Mesendoderm (in vitro differentiated cells): Measurements from ENCODE around the gene TUBB3.

ENCODE experiments used
- DNase-seq: peaks from one replicate; pipeline ENCODE4 v3.0.0; 2013
- H2AK5ac ChIP-seq: 2 replicates; pipeline ENCODE4 v1.6.1; 2013; ENCODE audit warnings: low read length, inconsistent platforms
- H2BK120ac ChIP-seq: 2 replicates; pipeline ENCODE4 v1.6.1; 2013; ENCODE audit warnings: low read depth, mild to moderate bottlenecking, low read length, moderate library complexity, mixed read lengths
- H2BK15ac ChIP-seq: replicated peaks from 2 replicates; pipeline ENCODE4 v1.6.1; 2013; ENCODE audit warnings: low read depth, mild to moderate bottlenecking, moderate library complexity
- H2BK5ac ChIP-seq: 2 replicates; pipeline ENCODE4 v1.6.1; 2013; ENCODE audit warnings: low read length, inconsistent platforms
- H3K18ac ChIP-seq: 2 replicates; pipeline ENCODE4 v1.6.1; 2013; ENCODE audit warnings: mild to moderate bottlenecking, low read length, mixed read lengths
- H3K23ac ChIP-seq: one replicate; pipeline ENCODE4 v1.6.1; 2013; ENCODE audit warnings: low read length
- H3K27ac ChIP-seq: 2 replicates; pipeline ENCODE4 v1.5.1; 2013; ENCODE audit warnings: low read depth, mild to moderate bottlenecking, inconsistent platforms, low read length, moderate library complexity
- H3K27me3 ChIP-seq: 2 replicates; pipeline ENCODE4 v1.6.1; 2013; ENCODE audit warnings: low read length, control low read depth, mild to moderate bottlenecking, inconsistent platforms; ENCODE audit not compliant: insufficient read depth, poor library complexity
- H3K36me3 ChIP-seq: 2 replicates; pipeline ENCODE4 v1.6.1; 2013; ENCODE audit warnings: low read length, inconsistent platforms; ENCODE audit not compliant: control insufficient read depth, insufficient read depth
- H3K4ac ChIP-seq: one replicate; pipeline ENCODE4 v1.6.1; 2013; ENCODE audit warnings: low read depth, mild to moderate bottlenecking, low read length, moderate library complexity
- H3K4me1 ChIP-seq: 2 replicates; pipeline ENCODE4 v1.6.1; 2013; ENCODE audit warnings: low read depth, low read length, inconsistent platforms; ENCODE audit not compliant: control insufficient read depth
- H3K4me2 ChIP-seq: 2 replicates; pipeline ENCODE4 v1.6.1; 2013; ENCODE audit warnings: low read length
- H3K4me3 ChIP-seq: 2 replicates; pipeline ENCODE4 v1.5.1; 2013; ENCODE audit warnings: mild to moderate bottlenecking, low read length
- H3K56ac ChIP-seq: one replicate; pipeline ENCODE4 v1.6.1; 2013; ENCODE audit warnings: low read length
- H3K79me1 ChIP-seq: 2 replicates; pipeline ENCODE4 v1.6.1; 2013; ENCODE audit warnings: low read length, inconsistent platforms
- H3K79me2 ChIP-seq: 2 replicates; pipeline ENCODE4 v1.6.1; 2013; ENCODE audit warnings: mild to moderate bottlenecking, low read length; ENCODE audit not compliant: control insufficient read depth, insufficient read depth
- H3K9ac ChIP-seq: 2 replicates; pipeline ENCODE4 v1.6.1; 2013; ENCODE audit warnings: low read length, inconsistent platforms
- H4K5ac ChIP-seq: one replicate; pipeline ENCODE4 v1.6.1; 2013; ENCODE audit warnings: low read length
- H4K8ac ChIP-seq: one replicate; pipeline ENCODE4 v1.6.1; 2013; ENCODE audit warnings: low read depth, mild to moderate bottlenecking, control low read depth, low read length, moderate library complexity
- WGBS: extraction: QIAGEN DNeasy Blood & Tissue Kit; methylation state at CpG from one replicate; pipeline ENCODE4 v1.1.7; 2013; ENCODE audit warnings: low lambda C conversion rate, missing lambda C conversion rate; ENCODE audit not compliant: insufficient coverage; ENCODE audit errors: extremely low coverage; 5-methylcytosine and 5-hydroxymethylcytosine counted together

The TUBB3 gene

GRCh38 chr16:89981414-89981813, 58.3 kb downstream of the TUBB3 start:
- H3K4ac ChIP-seq = no peak overlapping the region
- H2BK5ac ChIP-seq = no peak overlapping the region
- no peak overlapping the region for H2AK5ac ChIP-seq
- no peak overlapping the region for H2BK15ac ChIP-seq
- H3K56ac ChIP-seq = no peak overlapping the region
- peaks cover 1% of the 10 kb centered on the region for H3K79me2 ChIP-seq
- no peak overlapping the region for H4K8ac ChIP-seq
- peaks cover 18% of the 10 kb centered on the region for H3K36me3 ChIP-seq
- no peak overlapping the region for H3K4me3 ChIP-seq
- no peaks in the 10 kb centered on the region for H3K4me1 ChIP-seq
- no peaks in the 10 kb centered on the region for H3K27me3 ChIP-seq
- H3K9ac ChIP-seq = no peak overlapping the region
- no peak overlapping the region for H2BK120ac ChIP-seq
- no peak overlapping the region for H3K27ac ChIP-seq
- peaks cover 2% of the 10 kb centered on the region for H3K79me1 ChIP-seq
- no CpG with 5 or more reads among the region's 8 CpGs for WGBS
- H3K4me2 ChIP-seq = no peak overlapping the region
- H3K18ac ChIP-seq = no peak overlapping the region
- H4K5ac ChIP-seq = no peak overlapping the region
- DNase-seq = no peak
- H3K23ac ChIP-seq = no peak overlapping the region

GRCh38 chr16:89982318-89982717, 59.2 kb downstream of the TUBB3 start:
- no CpG with 5 or more reads among the region's 9 CpGs for WGBS
- Histone ChIP-seq H3K27ac (no peak overlapping the region), H3K4me1 (no peaks in the 10 kb centered on the region), H2BK120ac (no peak overlapping the region), H3K79me1 (peaks cover 2% of the 10 kb centered on the region), H3K4me3 (no peak overlapping the region), H3K18ac (no peak overlapping the region), H2BK15ac (no peak overlapping the region), H4K5ac (no peak overlapping the region), H2AK5ac (no peak overlapping the region), H3K27me3 (no peaks in the 10 kb centered on the region), H3K23ac (no peak overlapping the region), H2BK5ac (no peak overlapping the region), H3K56ac (no peak overlapping the region), H3K36me3 (peaks cover 20% of the 10 kb centered on the region), H3K4me2 (no peak overlapping the region), H4K8ac (no peak overlapping the region), H3K79me2 (no peaks in the 10 kb centered on the region), H3K4ac (no peak overlapping the region), H3K9ac (no peak overlapping the region)
- no peak for DNase-seq

GRCh38 chr16:89983536-89983935, 60.4 kb downstream of the TUBB3 start:
- WGBS = no CpG with 5 or more reads among the region's 15 CpGs

GRCh38 chr16:89984216-89984615, 61.1 kb downstream of the TUBB3 start:
- no peaks in the 10 kb centered on the region for H3K4me1 ChIP-seq
- no CpG with 5 or more reads among the region's 7 CpGs for WGBS
- H3K79me2 ChIP-seq = no peaks in the 10 kb centered on the region
- no peak overlapping the region for H2BK120ac ChIP-seq
- H2AK5ac ChIP-seq = no peak overlapping the region
- H2BK15ac ChIP-seq = no peak overlapping the region
- H4K8ac ChIP-seq = no peak overlapping the region
- no peaks in the 10 kb centered on the region for H3K27me3 ChIP-seq
- H3K56ac ChIP-seq = no peak overlapping the region
- no peak overlapping the region for H4K5ac ChIP-seq
- no peak overlapping the region for H3K4ac ChIP-seq
- DNase-seq = no peak
- no peak overlapping the region for H3K23ac ChIP-seq
- H3K18ac ChIP-seq = no peak overlapping the region
- H2BK5ac ChIP-seq = no peak overlapping the region
- H3K4me2 ChIP-seq = no peak overlapping the region
- no peak overlapping the region for H3K4me3 ChIP-seq
- H3K36me3 ChIP-seq = peaks cover 20% of the 10 kb centered on the region
- no peak overlapping the region for H3K9ac ChIP-seq
- no peaks in the 10 kb centered on the region for H3K79me1 ChIP-seq
- no peak overlapping the region for H3K27ac ChIP-seq

More at GRCh38 chr16:89983536-89983935, 60.4 kb downstream of the TUBB3 start:
- Histone ChIP-seq H2BK15ac (no peak overlapping the region), H2AK5ac (no peak overlapping the region), H3K79me1 (no peaks in the 10 kb centered on the region), H4K8ac (no peak overlapping the region), H3K4me2 (no peak overlapping the region), H3K27me3 (no peaks in the 10 kb centered on the region), H3K4ac (no peak overlapping the region), H3K4me3 (no peak overlapping the region), H3K18ac (no peak overlapping the region), H2BK5ac (no peak overlapping the region), H3K79me2 (no peaks in the 10 kb centered on the region), H4K5ac (no peak overlapping the region), H3K23ac (no peak overlapping the region), H3K9ac (no peak overlapping the region), H3K56ac (no peak overlapping the region), H3K36me3 (peaks cover 20% of the 10 kb centered on the region), H2BK120ac (no peak overlapping the region), H3K27ac (no peak overlapping the region), H3K4me1 (no peaks in the 10 kb centered on the region)
- no peak for DNase-seq

GRCh38 chr16:89985219-89985618, 62.1 kb downstream of the TUBB3 start:
- Histone ChIP-seq H3K4ac (no peak overlapping the region), H3K18ac (no peak overlapping the region), H2BK15ac (no peak overlapping the region), H3K4me3 (no peak overlapping the region), H4K8ac (no peak overlapping the region), H3K56ac (no peak overlapping the region), H3K27ac (no peak overlapping the region), H3K9ac (no peak overlapping the region), H3K27me3 (no peaks in the 10 kb centered on the region), H3K23ac (no peak overlapping the region), H3K4me1 (no peaks in the 10 kb centered on the region), H4K5ac (no peak overlapping the region), H3K79me2 (no peaks in the 10 kb centered on the region), H3K79me1 (no peaks in the 10 kb centered on the region), H3K4me2 (no peak overlapping the region), H2BK5ac (no peak overlapping the region), H3K36me3 (peaks cover 16% of the 10 kb centered on the region), H2AK5ac (no peak overlapping the region), H2BK120ac (no peak overlapping the region)
- WGBS = no CpG with 5 or more reads among the region's 10 CpGs
- no peak for DNase-seq
